Thymus (tissue), 14 donors: ENCODE measurements around the gene MDH1B. TPM values are rescaled to one million over a fixed set of nuclear protein-coding genes. Genes with fewer than 3 reads are reported as not detected.
A peak's percentile ranks its signal among the peaks of the same experiment; 100 is the strongest.
"Not testable (repeated sequence)": the region's sequence is repeated elsewhere in the genome, so short reads cannot be mapped to it uniquely, and the experiment has no call there.

ENCODE experiments used
- DNase-seq, 9 donors: peaks; one replicate each; pipeline ENCODE4 v3.0.0-alpha.2; 2013; ENCODE audit warnings: low spot score in 9 of 9, low read depth in 6 of 9, missing footprints in 1 of 9
- H3K27ac ChIP-seq, 2 donors: one replicate each; pipeline ENCODE4 v1.5.1; 2013; ENCODE audit warnings: control low read depth in 1 of 2, low read depth in 1 of 2, low read length in 1 of 2, mild to moderate bottlenecking in 1 of 2, moderate library complexity in 1 of 2
- H3K27me3 ChIP-seq, 2 donors: one replicate each; pipeline ENCODE4 v1.5.1; 2013; ENCODE audit warnings: low read length in 1 of 2; ENCODE audit not compliant: control insufficient read depth in 2 of 2, insufficient read depth in 1 of 2
- H3K36me3 ChIP-seq, 2 donors: one replicate each; pipeline ENCODE4 v1.5.1; 2013; ENCODE audit warnings: low read length in 1 of 2, mild to moderate bottlenecking in 1 of 2, moderate library complexity in 1 of 2; ENCODE audit not compliant: control insufficient read depth in 2 of 2, insufficient read depth in 2 of 2
- H3K4me1 ChIP-seq, 2 donors: one replicate each; pipeline ENCODE4 v1.5.1; 2013; ENCODE audit warnings: low read length in 2 of 2; ENCODE audit not compliant: control insufficient read depth in 2 of 2, insufficient read depth in 2 of 2
- H3K4me3 ChIP-seq, 2 donors: one replicate each; pipeline ENCODE4 v1.5.1; 2013; ENCODE audit warnings: low read length in 2 of 2, control low read depth in 1 of 2, mild to moderate bottlenecking in 1 of 2
- H3K9me3 ChIP-seq, 2 donors: one replicate each; pipeline ENCODE4 v1.5.1; 2013; ENCODE audit warnings: low read length in 1 of 2, mild to moderate bottlenecking in 1 of 2; ENCODE audit not compliant: control insufficient read depth in 2 of 2, insufficient read depth in 1 of 2
- WGBS: extraction: QIAGEN DNeasy Blood & Tissue Kit; methylation state at CpG from one replicate; pipeline ENCODE4 v1.1.7; 2013; 5-methylcytosine and 5-hydroxymethylcytosine counted together
- long read RNA-seq, 10 donors: transcript quantifications; one replicate each; lab custom pipeline, GENCODE V29; 2026
- polyA plus RNA-seq: library from polyadenylated mRNA; stranded (reverse); fragments of 200-250 nt; gene quantifications from one replicate; pipeline ENCODE4 v1.2.3, GENCODE V29; 2013
- total RNA-seq: library from RNA; stranded (reverse); fragments of 120-200 nt; gene quantifications from one replicate; pipeline ENCODE4 v1.2.4, GENCODE V29; 2013
- donor health status: healthy.

MDH1B gene
- total RNA-seq (1.2 TPM), polyA plus RNA-seq (1.3 TPM)
- long read RNA-seq, donor 1 = 0 reads
- long read RNA-seq, donor 2, partial matches to known transcripts = 0 of 1 reads
- long read RNA-seq, donor 2, other reads (novel, unspliced or antisense) = 0 of 1 reads
- long read RNA-seq, donor 3 = 0 reads
- long read RNA-seq, donor 4, partial matches to known transcripts = 0 of 1 reads
- long read RNA-seq, donor 4, other reads (novel, unspliced or antisense) = 0 of 1 reads
- long read RNA-seq, donor 5 = 0 reads
- long read RNA-seq, donor 6, partial matches to known transcripts = 19 of 19 reads
- long read RNA-seq, donor 6, other reads (novel, unspliced or antisense) = 0 of 19 reads
- long read RNA-seq, donor 7 = 0 reads
- long read RNA-seq, donor 8 = 0 reads
- long read RNA-seq, donor 9 = 0 reads
- long read RNA-seq, donor 10 = 0 reads

- WGBS = under 1% methylated on average over 46 of the region's 46 CpGs
- Histone ChIP-seq H3K9me3 (no peaks in the 10 kb centered on the region), H3K36me3 (peaks cover 0 to 5% of the 10 kb centered on the region in 2 donors), H3K27ac (peak within 1 kb of the TSS; percentile 80), H3K4me3 (peak within 1 kb of the TSS; percentile 69 to 79), H3K27me3 (peaks cover 0 to 9% of the 10 kb centered on the region in 2 donors), H3K4me1 (peaks cover 5 to 7% of the 10 kb centered on the region in 2 donors)
- peak; percentile 87 to 98 (median 94) for DNase-seq
These were observed at the start of gene MDH1B, which contains the start of gene FASTKD2 for GRCh38 chr2:206765242-206766056. MDH1B (minus strand) TSS chr2:206765328; CDS start chr2:206765271, 57 bp downstream. FASTKD2 (plus strand) TSS chr2:206765606; CDS start chr2:206766694, 1,088 bp downstream.

GRCh38 chr2:206814498-206814897, 49.4 kb upstream of the MDH1B start:
- Histone ChIP-seq H3K27ac (no peak overlapping the region), H3K36me3 (no peaks in the 10 kb centered on the region), H3K4me1 (no peaks in the 10 kb centered on the region), H3K4me3 (no peak overlapping the region), H3K27me3 (no peaks in the 10 kb centered on the region), H3K9me3 (no peaks in the 10 kb centered on the region)
- DNase-seq = no peak

GRCh38 chr2:206812471-206812870, 47.3 kb upstream of the MDH1B start:
- not testable (repeated sequence) for DNase-seq, H3K9me3 ChIP-seq, H3K27ac ChIP-seq, H3K4me1 ChIP-seq, H3K4me3 ChIP-seq, H3K27me3 ChIP-seq, H3K36me3 ChIP-seq
- WGBS = 98% methylated on average over 5 of the region's 5 CpGs

- H3K27me3 ChIP-seq, H3K9me3 ChIP-seq, H3K27ac ChIP-seq, H3K4me1 ChIP-seq, DNase-seq, H3K36me3 ChIP-seq, H3K4me3 ChIP-seq: not testable (repeated sequence)
- 95% methylated on average over 2 of the region's 3 CpGs for WGBS
These were observed 42.5 kb upstream of the MDH1B start for GRCh38 chr2:206807624-206808023.

- no peak for DNase-seq
- H3K27ac ChIP-seq = no peak overlapping the region
- no peaks in the 10 kb centered on the region for H3K27me3 ChIP-seq
- WGBS = 87% methylated on average over 6 of the region's 6 CpGs
- H3K4me1 ChIP-seq = peaks cover 0 to 1% of the 10 kb centered on the region in 2 donors
- H3K9me3 ChIP-seq = no peaks in the 10 kb centered on the region
- H3K36me3 ChIP-seq = no peaks in the 10 kb centered on the region
- no peak overlapping the region for H3K4me3 ChIP-seq
These were observed 40.9 kb upstream of the MDH1B start for GRCh38 chr2:206805887-206806607.

- Histone ChIP-seq H3K36me3 (no peaks in the 10 kb centered on the region), H3K27me3 (no peaks in the 10 kb centered on the region), H3K4me1 (peaks cover 2 to 9% of the 10 kb centered on the region in 2 donors), H3K4me3 (no peak overlapping the region), H3K9me3 (no peaks in the 10 kb centered on the region), H3K27ac (no peak overlapping the region)
- DNase-seq = no peak
- WGBS = 82% methylated on average over 5 of the region's 5 CpGs
These were observed 39.2 kb upstream of the MDH1B start for GRCh38 chr2:206804326-206804725.

GRCh38 chr2:206802654-206803514, 37.8 kb upstream of the MDH1B start:
- H3K36me3 ChIP-seq = no peaks in the 10 kb centered on the region
- no peak overlapping the region for H3K27ac ChIP-seq
- H3K9me3 ChIP-seq = no peaks in the 10 kb centered on the region
- 96% methylated on average over 7 of the region's 7 CpGs for WGBS
- no peak overlapping the region for H3K4me3 ChIP-seq
- H3K27me3 ChIP-seq = no peaks in the 10 kb centered on the region
- peaks cover 2 to 13% of the 10 kb centered on the region in 2 donors for H3K4me1 ChIP-seq
- no peak for DNase-seq

GRCh38 chr2:206801418-206802189, 36.5 kb upstream of the MDH1B start:
- no peak overlapping the region for H3K4me3 ChIP-seq
- WGBS = 95% methylated on average over 9 of the region's 9 CpGs

More at GRCh38 chr2:206801418-206802189, 36.5 kb upstream of the MDH1B start:
- H3K9me3 ChIP-seq = no peaks in the 10 kb centered on the region
- H3K27ac ChIP-seq = no peak overlapping the region
- no peak for DNase-seq
- H3K27me3 ChIP-seq = no peaks in the 10 kb centered on the region
- peaks cover 2 to 17% of the 10 kb centered on the region in 2 donors for H3K4me1 ChIP-seq
- H3K36me3 ChIP-seq = no peaks in the 10 kb centered on the region
